Activated CD4-positive, alpha-beta T cell treated with anti-CD3 and anti-CD28 coated beads for 36 hours (primary cell): Measurements from ENCODE around the gene ZRSR2. TPM values are rescaled to one million over a fixed set of nuclear protein-coding genes. Genes with fewer than 3 reads are reported as not detected.
"Not testable (repeated sequence)": the region's sequence is repeated elsewhere in the genome, so short reads cannot be mapped to it uniquely, and the experiment has no call there.

Experiments used
- ATAC-seq: fragments of 200-7000 bp; cut with Tn5 transposase; one replicate; pipeline ENCODE4 v1.10.0; 2021; ENCODE audit warnings: mild to moderate bottlenecking, moderate library complexity
- CTCF ChIA-PET: fragments of 350-600 bp; sonication (Branson Sonifier 250); formaldehyde crosslinking; loops from one replicate; lab custom pipeline; 2021; ENCODE audit warnings: antibody characterized with exemption; lab: Charles Lee
- POLR2A ChIA-PET: fragments of 350-600 bp; sonication (Branson Sonifier 250); formaldehyde crosslinking; loops from one replicate; lab custom pipeline; 2021; ENCODE audit warnings: antibody characterized with exemption, inconsistent platforms; lab: Charles Lee
- DNase-seq: peaks from one replicate; pipeline ENCODE4 v3.0.0-alpha.2; 2020
- H3K27ac Mint-ChIP-seq: one replicate; pipeline ENCODE4 v1.8.0; 2021; ENCODE audit warnings: mixed read lengths
- H3K27me3 Mint-ChIP-seq: one replicate; pipeline ENCODE4 v1.8.0; 2021; ENCODE audit warnings: mixed read lengths
- H3K36me3 Mint-ChIP-seq: one replicate; pipeline ENCODE4 v1.8.0; 2021; ENCODE audit warnings: low read depth, mixed read lengths
- H3K4me1 Mint-ChIP-seq: one replicate; pipeline ENCODE4 v1.8.0; 2021; ENCODE audit warnings: mixed read lengths
- H3K4me3 Mint-ChIP-seq: one replicate; pipeline ENCODE4 v1.8.0; 2021; ENCODE audit warnings: mild to moderate bottlenecking, moderate library complexity, mixed read lengths
- H3K9me3 Mint-ChIP-seq: one replicate; pipeline ENCODE4 v1.8.0; 2021; ENCODE audit warnings: low read depth, mixed read lengths
- intact Hi-C, 2 experiments: fragments of 100-400 bp; cut with DNase I in 1 of 2; cut with micrococcal nuclease in 1 of 2; formaldehyde crosslinking; loops; one replicate each; pipeline versions ENCODE4 v1.14.2 to v1.15.1; 2022 to 2024; cut with DNase I, micrococcal nuclease
- total RNA-seq, 2 experiments: library from RNA; stranded (reverse); gene quantifications; one replicate each; pipeline ENCODE4 v1.2.3, GENCODE V29; 2021

The ZRSR2 gene
- total RNA-seq, 2 experiments from 2014 or later, result 12.4 TPM

- intact Hi-C loops, result no loop called here
- Mint-ChIP-seq H3K36me3 (peaks cover 18% of the 10 kb centered on the region), H3K4me3 (no peak overlapping the region), H3K4me1 (peaks cover 2% of the 10 kb centered on the region), H3K27ac (no peak overlapping the region), H3K9me3 (no peaks in the 10 kb centered on the region), H3K27me3 (no peaks in the 10 kb centered on the region)
- no peak for ATAC-seq
- POLR2A ChIA-PET, result no interaction called here
- CTCF ChIA-PET, result no interaction called here
- DNase-seq, result no peak
These were observed 35.7 kb downstream of the ZRSR2 start for GRCh38 chrX:15825936-15826335.

GRCh38 chrX:15829217-15829616 lies 38.9 kb downstream of the ZRSR2 start:
- no peak for DNase-seq
- intact Hi-C loops, result no loop called here
- no peaks in the 10 kb centered on the region for H3K9me3 Mint-ChIP-seq
- H3K4me1 Mint-ChIP-seq, result peaks cover 7% of the 10 kb centered on the region
- H3K27me3 Mint-ChIP-seq, result no peaks in the 10 kb centered on the region
- ATAC-seq, result no peak
- H3K4me3 Mint-ChIP-seq, result no peak overlapping the region
- no peak overlapping the region for H3K27ac Mint-ChIP-seq
- POLR2A ChIA-PET, result no interaction called here
- CTCF ChIA-PET, result interaction anchor here (0.7 kb wide), 1 partner anchor 26 kb away, joined by 4 read pairs; no protein-coding TSS in a partner anchor
- H3K36me3 Mint-ChIP-seq, result peaks cover 10% of the 10 kb centered on the region

- H3K36me3 Mint-ChIP-seq, ATAC-seq, H3K27ac Mint-ChIP-seq, POLR2A ChIA-PET, intact Hi-C loops, DNase-seq, H3K4me3 Mint-ChIP-seq, H3K9me3 Mint-ChIP-seq, H3K4me1 Mint-ChIP-seq, CTCF ChIA-PET, H3K27me3 Mint-ChIP-seq: not testable (repeated sequence)
These were observed 41.1 kb downstream of the ZRSR2 start for GRCh38 chrX:15831347-15831746.

GRCh38 chrX:15834053-15834452 lies 43.8 kb downstream of the ZRSR2 start:
- POLR2A ChIA-PET, result no interaction called here
- Mint-ChIP-seq H3K27me3 (no peaks in the 10 kb centered on the region), H3K36me3 (peaks cover 2% of the 10 kb centered on the region), H3K27ac (peak overlapping the region; percentile 20), H3K9me3 (no peaks in the 10 kb centered on the region), H3K4me3 (no peak overlapping the region), H3K4me1 (peaks cover 5% of the 10 kb centered on the region)
- no peak for ATAC-seq
- intact Hi-C loops, result no loop called here
- DNase-seq, result no peak
- CTCF ChIA-PET, result no interaction called here

- H3K36me3 Mint-ChIP-seq, result peaks cover 2% of the 10 kb centered on the region
- ChIA-PET CTCF (interaction anchor here (1.2 kb wide), 2 partner anchors 13 to 18 kb away, joined by 3 to 4 read pairs; no protein-coding TSS in a partner anchor), POLR2A (no interaction called here)
- no peak overlapping the region for H3K4me3 Mint-ChIP-seq
- ATAC-seq (no peak), DNase-seq (no peak)
- no peaks in the 10 kb centered on the region for H3K9me3 Mint-ChIP-seq
- intact Hi-C loops, result no loop called here
- no peak overlapping the region for H3K27ac Mint-ChIP-seq
- peaks cover 5% of the 10 kb centered on the region for H3K4me1 Mint-ChIP-seq
- H3K27me3 Mint-ChIP-seq, result no peaks in the 10 kb centered on the region
These were observed 44.7 kb downstream of the ZRSR2 start for GRCh38 chrX:15834827-15835595.

- intact Hi-C loops, result no loop called here
- Mint-ChIP-seq H3K27ac (no peak overlapping the region), H3K4me3 (no peak overlapping the region), H3K4me1 (peaks cover 4% of the 10 kb centered on the region), H3K9me3 (no peaks in the 10 kb centered on the region), H3K27me3 (no peaks in the 10 kb centered on the region), H3K36me3 (peaks cover 7% of the 10 kb centered on the region)
- peak; percentile 23 for DNase-seq
- CTCF ChIA-PET, result no interaction called here
- ATAC-seq, result no peak
- POLR2A ChIA-PET, result no interaction called here
These were observed 47.7 kb downstream of the ZRSR2 start for GRCh38 chrX:15838017-15838416.

- Mint-ChIP-seq H3K27ac (no peak overlapping the region), H3K4me3 (no peak overlapping the region), H3K36me3 (peaks cover 8% of the 10 kb centered on the region), H3K4me1 (peaks cover 6% of the 10 kb centered on the region), H3K9me3 (no peaks in the 10 kb centered on the region), H3K27me3 (no peaks in the 10 kb centered on the region)
- no peak for ATAC-seq
- no peak for DNase-seq
- intact Hi-C loops, result no loop called here
- CTCF ChIA-PET, result no interaction called here
- POLR2A ChIA-PET, result no interaction called here
These were observed 51.7 kb downstream of the ZRSR2 start for GRCh38 chrX:15841853-15842516.

- ATAC-seq, result no peak
- POLR2A ChIA-PET, result no interaction called here
- DNase-seq, result no peak
- Mint-ChIP-seq H3K4me3 (no peak overlapping the region), H3K27me3 (no peaks in the 10 kb centered on the region), H3K9me3 (no peaks in the 10 kb centered on the region), H3K4me1 (peaks cover 9% of the 10 kb centered on the region), H3K36me3 (peaks cover 8% of the 10 kb centered on the region), H3K27ac (no peak overlapping the region)
- CTCF ChIA-PET, result interaction anchor here (0.8 kb wide), 1 partner anchor 495 kb away, joined by 3 read pairs; no protein-coding TSS in a partner anchor
- intact Hi-C loops, result no loop called here
These were observed 53.7 kb downstream of the ZRSR2 start for GRCh38 chrX:15843960-15844359.

- peaks cover 29% of the 10 kb centered on the region for H3K4me1 Mint-ChIP-seq
- DNase-seq (no peak), ATAC-seq (no peak)
- ChIA-PET CTCF (interaction anchor here (0.8 to 1.4 kb wide), 4 partner anchors 9 to 132 kb away, joined by 3 to 5 read pairs (median 4); no protein-coding TSS in a partner anchor), POLR2A (no interaction called here)
- intact Hi-C loops, result no loop called here
- no peaks in the 10 kb centered on the region for H3K27me3 Mint-ChIP-seq
- H3K36me3 Mint-ChIP-seq, result peaks cover 12% of the 10 kb centered on the region
- no peak overlapping the region for H3K4me3 Mint-ChIP-seq
- no peaks in the 10 kb centered on the region for H3K9me3 Mint-ChIP-seq
- no peak overlapping the region for H3K27ac Mint-ChIP-seq
These were observed 58.3 kb downstream of the ZRSR2 start for GRCh38 chrX:15848576-15848975.

- Mint-ChIP-seq H3K36me3 (peaks cover 12% of the 10 kb centered on the region), H3K27me3 (no peaks in the 10 kb centered on the region), H3K9me3 (no peaks in the 10 kb centered on the region), H3K4me1 (peaks cover 29% of the 10 kb centered on the region), H3K27ac (no peak overlapping the region), H3K4me3 (no peak overlapping the region)
- ChIA-PET CTCF (interaction anchor here (1.0 to 1.4 kb wide), 2 partner anchors 10 to 34 kb away, joined by 4 to 5 read pairs; no protein-coding TSS in a partner anchor), POLR2A (no interaction called here)
- intact Hi-C loops, result no loop called here
- ATAC-seq (no peak), DNase-seq (no peak)
These were observed 59.3 kb downstream of the ZRSR2 start for GRCh38 chrX:15849555-15849954.

GRCh38 chrX:15853586-15854079 lies 63.3 kb downstream of the ZRSR2 start:
- Mint-ChIP-seq H3K27ac (peak overlapping the region; percentile 51), H3K4me3 (peak overlapping the region; percentile 74), H3K4me1 (peaks cover 23% of the 10 kb centered on the region), H3K27me3 (no peaks in the 10 kb centered on the region), H3K9me3 (no peaks in the 10 kb centered on the region), H3K36me3 (peaks cover 8% of the 10 kb centered on the region)
- intact Hi-C loops, result loop anchor here (1.0 to 10.0 kb wide), 10 partner anchors 37 to 1021 kb away; partner anchors contain the start of genes ZRSR2 (in 2 of the 2), CA5B (in 1 of the 2), FANCB (in 1 of the 2) and MOSPD2 (in 1 of the 2)
- DNase-seq, result no peak
- POLR2A ChIA-PET, result no interaction called here
- no peak for ATAC-seq
- CTCF ChIA-PET, result no interaction called here
